ENCODE results near the gene IQCH.
A peak's percentile ranks its signal among the peaks of the same experiment; 100 is the strongest.

IQCH gene

DNA sequence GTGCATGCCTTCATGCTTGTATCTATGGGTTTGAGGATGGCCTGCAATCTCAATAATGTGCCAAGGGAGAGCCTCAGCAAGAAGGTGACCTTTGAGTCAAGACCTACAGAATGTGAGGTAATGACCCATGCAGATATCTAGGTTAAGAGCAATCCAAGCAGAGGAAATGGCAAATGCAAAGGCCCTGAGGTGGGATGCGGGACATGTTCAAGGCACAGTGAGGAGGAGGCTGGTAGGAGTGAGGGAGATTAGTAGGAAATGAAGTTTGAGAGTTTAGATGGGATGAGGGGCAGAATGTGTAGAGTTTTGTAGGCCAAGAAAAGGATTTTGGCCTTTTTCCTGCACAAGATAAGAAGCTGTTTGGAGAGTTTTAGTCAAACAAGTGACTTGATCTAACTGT lies 283.2 kb downstream of the IQCH start:
- no peak overlapping the region for H3K4me3 ChIP-seq (ENCODE audit: low read depth, low read length)
- TF ChIP-seq, protein P1, sequence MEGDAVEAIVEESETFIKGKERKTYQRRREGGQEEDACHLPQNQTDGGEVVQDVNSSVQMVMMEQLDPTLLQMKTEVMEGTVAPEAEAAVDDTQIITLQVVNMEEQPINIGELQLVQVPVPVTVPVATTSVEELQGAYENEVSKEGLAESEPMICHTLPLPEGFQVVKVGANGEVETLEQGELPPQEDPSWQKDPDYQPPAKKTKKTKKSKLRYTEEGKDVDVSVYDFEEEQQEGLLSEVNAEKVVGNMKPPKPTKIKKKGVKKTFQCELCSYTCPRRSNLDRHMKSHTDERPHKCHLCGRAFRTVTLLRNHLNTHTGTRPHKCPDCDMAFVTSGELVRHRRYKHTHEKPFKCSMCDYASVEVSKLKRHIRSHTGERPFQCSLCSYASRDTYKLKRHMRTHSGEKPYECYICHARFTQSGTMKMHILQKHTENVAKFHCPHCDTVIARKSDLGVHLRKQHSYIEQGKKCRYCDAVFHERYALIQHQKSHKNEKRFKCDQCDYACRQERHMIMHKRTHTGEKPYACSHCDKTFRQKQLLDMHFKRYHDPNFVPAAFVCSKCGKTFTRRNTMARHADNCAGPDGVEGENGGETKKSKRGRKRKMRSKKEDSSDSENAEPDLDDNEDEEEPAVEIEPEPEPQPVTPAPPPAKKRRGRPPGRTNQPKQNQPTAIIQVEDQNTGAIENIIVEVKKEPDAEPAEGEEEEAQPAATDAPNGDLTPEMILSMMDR (IDR thresholded peaks at IDR 0.05; ENCODE audit: control insufficient read depth, extremely low read depth, insufficient read depth) = no peak
- DNase-seq (ENCODE audit: low read depth) = no peak

DNA sequence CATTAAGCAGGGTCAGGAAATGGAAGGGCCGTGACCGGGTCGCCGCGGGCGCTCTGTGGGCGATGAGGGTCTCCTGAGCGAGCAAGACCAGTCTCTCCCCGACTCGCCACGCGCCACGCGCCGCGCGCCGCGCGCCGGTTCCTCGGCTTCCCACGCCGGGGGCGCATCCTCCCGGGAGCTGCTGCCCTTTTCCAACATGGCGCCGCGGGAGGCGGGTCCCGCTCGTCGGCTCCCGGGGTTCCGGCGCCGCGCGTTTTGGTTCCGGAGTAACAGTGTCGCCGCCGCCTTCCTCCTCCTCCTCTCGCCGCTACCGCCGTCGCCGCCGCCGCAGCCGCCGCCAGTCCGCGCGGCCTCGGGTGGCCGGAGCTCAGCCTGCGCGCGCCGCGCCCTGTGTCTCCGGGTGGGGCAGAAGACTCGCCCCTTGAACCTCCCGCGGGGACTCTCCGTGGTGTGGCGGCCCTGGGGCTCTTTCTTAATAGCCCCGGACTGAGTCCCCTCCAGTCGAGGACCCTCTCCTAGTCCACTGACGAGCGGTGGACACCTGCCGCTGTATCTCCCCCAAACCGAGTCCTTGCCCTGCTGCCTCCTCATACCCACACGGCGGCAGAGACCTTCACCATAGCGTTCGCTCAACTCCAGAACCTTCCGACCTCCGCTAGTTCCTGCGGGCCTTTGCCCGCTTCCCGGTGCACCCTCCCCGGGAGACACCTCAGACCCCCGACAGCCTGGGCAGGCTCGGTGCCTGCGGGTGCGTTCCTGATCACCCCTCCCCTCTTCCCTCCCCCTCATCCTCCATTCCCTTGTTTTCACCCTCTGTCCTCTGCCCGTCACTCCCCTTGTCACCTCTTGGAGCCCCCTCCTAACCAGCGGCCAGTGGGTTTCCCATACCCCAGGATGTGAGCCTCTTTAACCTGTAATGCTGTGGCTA lies 288.1 kb downstream of the IQCH start, which contains the start of gene MAP2K5:
MAP2K5 (plus strand) TSS at position 284 of the 928 bp plus-strand sequence; CDS start at position 917, 633 bp downstream.
- peak within 1 kb of the TSS; percentile 72 for H3K4me3 ChIP-seq (ENCODE audit: low read depth, low read length)
- TF ChIP-seq, protein P1 (IDR thresholded peaks at IDR 0.05; ENCODE audit: control insufficient read depth, extremely low read depth, insufficient read depth) = no peak
- no peak for DNase-seq (ENCODE audit: low read depth)

DNA sequence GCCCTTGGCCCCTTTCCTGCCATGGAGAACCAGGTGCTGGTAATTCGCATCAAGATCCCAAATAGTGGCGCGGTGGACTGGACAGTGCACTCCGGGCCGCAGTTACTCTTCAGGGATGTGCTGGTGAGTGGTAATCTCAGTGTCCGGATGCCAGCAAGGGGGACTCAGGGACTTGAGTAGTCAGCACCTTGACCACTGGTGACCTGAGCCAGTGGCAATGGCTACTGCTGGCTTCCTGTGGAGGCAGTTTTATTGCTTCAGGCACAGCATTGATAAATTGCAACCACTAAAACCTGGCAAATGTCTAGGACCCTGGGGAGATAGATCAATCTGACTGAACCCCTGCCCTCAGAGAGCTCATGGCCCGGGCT lies 288.7 kb downstream of the IQCH start:
- no peak for DNase-seq (ENCODE audit: low read depth)
- peak overlapping the region; percentile 72 for H3K4me3 ChIP-seq (ENCODE audit: low read depth, low read length)
- TF ChIP-seq, protein P1 (IDR thresholded peaks at IDR 0.05; ENCODE audit: control insufficient read depth, extremely low read depth, insufficient read depth) = no peak

DNA sequence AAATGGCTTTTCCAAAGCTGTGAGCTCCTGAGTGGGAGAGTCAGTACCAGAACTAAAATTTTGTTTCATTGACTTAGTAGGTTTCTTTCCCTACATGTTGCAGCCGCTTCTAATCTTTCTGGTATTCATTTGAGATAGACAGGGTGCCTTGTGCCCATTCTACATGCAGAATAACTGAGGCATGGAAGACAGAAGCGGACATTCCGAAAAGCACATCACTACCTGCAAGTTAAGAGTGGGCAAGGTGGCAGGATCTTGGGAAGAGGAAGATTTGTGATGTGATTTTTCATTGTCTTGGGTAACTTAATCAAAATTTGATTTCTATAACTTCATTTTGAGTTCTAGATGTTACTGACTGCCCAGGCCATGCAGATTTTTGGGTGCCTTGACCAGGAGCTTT lies 289.9 kb downstream of the IQCH start:
- H3K4me3 ChIP-seq (ENCODE audit: low read depth, low read length) = no peak overlapping the region
- no peak for DNase-seq (ENCODE audit: low read depth)

DNA sequence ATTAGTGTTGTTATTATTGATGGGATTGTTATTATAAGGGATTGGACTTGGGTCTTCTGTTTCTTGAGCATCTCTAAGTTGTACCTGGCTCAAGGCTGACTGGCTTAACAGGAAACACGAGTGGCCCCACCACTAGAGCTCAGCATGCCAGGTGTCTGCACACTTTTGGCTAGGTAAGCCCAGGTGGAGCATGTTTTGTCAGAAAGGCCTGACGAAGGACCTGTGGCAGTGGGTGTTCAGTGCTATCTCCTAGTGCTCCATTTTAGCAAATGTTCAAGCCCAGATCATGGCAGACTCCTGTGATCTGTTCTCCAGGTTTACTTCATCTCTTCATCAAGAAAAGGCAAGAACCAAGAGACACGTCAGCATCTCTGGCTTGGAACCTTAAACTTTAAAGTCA lies 291.3 kb downstream of the IQCH start:
- no peak for DNase-seq (ENCODE audit: low read depth)
- H3K4me3 ChIP-seq (ENCODE audit: low read depth, low read length) = no peak overlapping the region
- TF ChIP-seq, protein P1 (IDR thresholded peaks at IDR 0.05; ENCODE audit: control insufficient read depth, extremely low read depth, insufficient read depth) = no peak

More for the DNA sequence above, 289.9 kb downstream of the IQCH start:
- TF ChIP-seq, protein P1 (IDR thresholded peaks at IDR 0.05; ENCODE audit: control insufficient read depth, extremely low read depth, insufficient read depth) = no peak

DNA sequence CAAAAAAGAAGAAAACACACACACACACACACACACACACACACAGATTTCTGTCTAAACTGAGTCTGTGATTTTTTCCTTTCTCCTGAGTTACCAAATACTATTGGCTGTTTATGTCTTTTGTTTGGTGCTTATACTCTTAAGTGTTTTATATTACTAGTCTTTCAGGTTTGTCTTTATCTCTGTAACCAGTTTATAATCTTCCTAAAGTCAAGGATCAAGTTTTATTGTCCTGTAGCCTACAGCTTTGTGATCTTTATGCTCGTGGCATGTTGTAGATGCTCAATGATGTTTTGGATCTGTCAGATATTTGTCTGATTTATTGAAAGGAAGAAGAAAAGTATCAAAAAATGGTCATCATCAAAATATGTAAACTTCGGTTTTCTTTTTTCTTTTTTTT lies 292.5 kb downstream of the IQCH start:
- TF ChIP-seq, protein P1 (IDR thresholded peaks at IDR 0.05; ENCODE audit: control insufficient read depth, extremely low read depth, insufficient read depth) = no peak
- peak; percentile 45 for DNase-seq (ENCODE audit: low read depth)
- no peak overlapping the region for H3K4me3 ChIP-seq (ENCODE audit: low read depth, low read length)
